ENCODE data around the gene LMAN2L.

- TF ChIP-seq CTCF (IDR thresholded peaks at IDR 0.05) (no peak), POLR2A (IDR thresholded peaks at IDR 0.05) (no peak)
Measured at GRCh38 chr2:96710985-96711384, 28.9 kb downstream of the LMAN2L start.

Data from body of pancreas (tissue), 4 donors.